Panc1 (cell line): Measurements from ENCODE around the gene ACCSL.

ENCODE experiments used
- CTCF ChIP-seq: fragments of 450-650 bp; IDR thresholded peaks from 2 replicates; pipeline ENCODE4 v1.5.1; 2017; ENCODE audit warnings: mild to moderate bottlenecking
- POLR2AphosphoS5 ChIP-seq: IDR thresholded peaks from 2 replicates; pipeline ENCODE4 v1.6.1; 2012; ENCODE audit warnings: mild to moderate bottlenecking, low read depth, low read length, moderate library complexity
- REST ChIP-seq, 2 experiments: IDR thresholded peaks; 2 replicates each; pipeline ENCODE4 v1.6.1; 2011 to 2012; ENCODE audit warnings: low read depth in 2 of 2, control low read depth in 1 of 2, low read length in 1 of 2, mild to moderate bottlenecking in 1 of 2, moderate library complexity in 1 of 2; ENCODE audit not compliant: insufficient read depth in 1 of 2

GRCh38 chr11:44067266-44067665, 19.5 kb downstream of the ACCSL start:
- no peak for TF ChIP-seq CTCF
- no peak for TF ChIP-seq REST (IDR thresholded peaks at IDR 0.05; ENCODE audit: insufficient read depth in 1 of 2, low read depth in 2 of 2, low read length in 1 of 2)
- TF ChIP-seq POLR2AphosphoS5 = no peak
